Glomerular endothelial cell (primary cell): Measurements from ENCODE around the gene NDUFAF4. TPM values are rescaled to one million over a fixed set of nuclear protein-coding genes. Genes with fewer than 3 reads are reported as not detected.

Experiments used
- DNase-seq: peaks from one replicate; pipeline ENCODE4 v3.0.0-alpha.2; 2011; ENCODE audit warnings: low read depth, low spot score; ENCODE audit errors: extremely low read depth
- total RNA-seq: library from RNA; depleted of rRNA; stranded (reverse); fragments of >200 nt; gene quantifications from 2 replicates; pipeline ENCODE4 v1.2.3, GENCODE V29; 2015

The NDUFAF4 gene
- total RNA-seq: 19.3 and 31.4 TPM in 2 replicates

DNA sequence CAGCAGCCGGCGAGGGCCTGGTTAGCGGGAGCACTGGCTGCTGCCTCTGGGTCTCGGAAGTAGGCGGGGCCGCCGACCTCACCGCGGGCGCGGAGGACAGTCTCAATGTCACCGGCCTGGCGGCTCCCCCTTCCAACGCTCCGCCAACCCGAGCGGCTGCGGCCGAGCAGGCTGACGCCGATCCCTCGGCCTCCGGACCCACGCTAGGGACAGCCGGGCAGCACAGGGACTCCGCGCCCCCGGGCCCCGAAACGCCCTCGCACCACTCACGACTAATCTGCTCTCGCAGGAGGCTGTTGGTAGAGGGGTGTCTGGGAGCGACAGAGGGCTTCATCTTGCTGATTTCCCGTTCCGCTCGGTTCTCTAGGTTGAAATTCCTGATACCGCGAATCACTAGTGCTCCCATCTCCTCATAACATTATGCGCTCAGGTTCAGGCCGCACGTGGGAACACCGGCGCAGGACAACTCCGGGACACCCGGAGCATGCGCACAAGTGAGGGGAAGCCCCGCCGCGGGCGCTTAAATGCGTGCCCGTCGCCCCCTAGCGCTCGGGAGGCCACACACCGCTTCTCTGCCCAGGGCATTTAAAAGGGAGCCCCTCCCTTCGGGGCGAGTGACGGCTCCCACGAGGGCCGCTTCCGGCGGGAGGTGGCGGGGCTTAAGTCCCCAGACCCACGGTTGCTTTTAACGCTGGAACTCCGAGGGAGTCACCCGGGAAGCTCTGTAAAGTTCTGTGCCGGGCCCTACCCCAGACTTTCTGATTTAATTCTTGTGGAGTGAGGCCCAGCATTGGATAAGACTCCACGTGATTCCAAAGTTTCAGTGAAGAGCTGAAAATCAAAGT is at the start of gene NDUFAF4:
TSS of gene NDUFAF4 (minus strand) at position 496 of the 845 bp plus-strand sequence. CDS start at position 406, 90 bp downstream.
- DNase-seq: peak; percentile 51

GRCh38 chr6:96947055-96947454 is 49.4 kb upstream of the NDUFAF4 start:
- DNase-seq: no peak

DNA sequence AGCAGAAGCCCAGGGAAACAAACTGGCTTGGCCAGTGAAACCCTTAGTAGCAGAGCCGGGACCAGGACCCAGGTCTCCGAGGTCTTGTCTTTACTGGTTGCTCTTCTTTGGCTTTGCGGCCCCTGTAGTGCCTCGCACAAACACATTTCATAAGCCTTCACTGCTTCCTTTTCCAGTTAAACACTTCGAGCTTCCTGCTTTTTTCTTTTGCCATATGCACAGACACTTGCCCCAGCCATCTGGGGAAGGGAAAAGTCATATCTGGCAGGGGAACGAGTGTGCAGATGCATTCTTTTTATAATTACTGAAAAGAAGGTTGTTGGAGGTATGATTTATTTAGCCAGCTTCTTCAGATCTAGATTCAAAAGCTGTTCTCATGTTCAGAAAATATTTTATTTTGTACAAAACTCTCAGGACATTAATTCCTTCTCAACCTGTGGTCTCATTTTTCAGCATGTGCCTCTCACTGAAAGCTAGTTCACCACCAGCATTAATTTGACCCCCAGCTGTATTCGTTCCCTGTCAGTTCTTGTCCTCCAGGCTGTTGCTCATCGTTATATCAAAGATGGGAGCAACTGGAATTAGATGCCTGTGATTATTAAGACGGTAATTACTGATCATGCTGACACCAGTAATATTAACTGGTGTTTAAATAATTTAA is 46.0 kb upstream of the NDUFAF4 start:
- DNase-seq: no peak

DNA sequence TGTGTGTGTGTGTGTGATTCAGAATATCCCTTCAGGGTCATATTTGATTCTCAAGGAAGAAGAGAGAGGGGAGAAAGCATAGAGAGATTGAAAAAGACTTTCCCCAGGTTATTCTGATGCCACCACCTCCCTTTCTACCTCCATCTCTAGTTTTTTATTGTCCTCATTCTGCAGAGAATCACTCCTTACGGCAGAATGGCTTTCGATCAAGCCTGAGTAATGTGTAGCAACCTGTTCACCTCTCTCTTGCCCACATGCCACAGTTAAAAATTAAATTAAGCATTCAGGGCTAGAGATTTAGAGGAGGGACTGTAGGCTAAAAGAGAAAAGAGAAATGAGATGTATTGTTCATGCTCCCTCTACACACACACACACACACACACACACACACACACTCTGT is 45.0 kb upstream of the NDUFAF4 start:
- no peak for DNase-seq

DNA sequence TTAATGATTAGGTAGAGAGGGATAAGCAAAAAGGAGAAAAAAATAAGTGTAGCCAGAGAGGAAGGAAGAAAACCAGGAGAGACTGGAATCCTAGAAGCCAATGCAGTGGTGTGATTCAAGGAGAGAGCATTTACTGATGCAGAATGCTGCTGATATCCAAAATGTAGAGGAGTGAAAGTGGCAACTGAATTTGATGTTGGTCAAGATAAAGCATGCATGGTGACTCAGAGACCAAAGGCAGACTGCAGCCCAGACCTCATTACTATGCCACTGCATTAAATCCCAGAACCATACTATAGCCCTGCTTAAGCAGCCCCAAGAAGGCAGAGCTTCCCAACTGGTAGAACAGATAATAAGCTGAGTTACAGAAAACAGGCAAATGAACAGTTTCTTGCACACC is 42.6 kb upstream of the NDUFAF4 start:
- no peak for DNase-seq

- DNase-seq: peak; percentile 37
These were observed 41.5 kb upstream of the NDUFAF4 start for GRCh38 chr6:96939007-96939805.

GRCh38 chr6:96934087-96934486 is 36.4 kb upstream of the NDUFAF4 start:
- no peak for DNase-seq

- no peak for DNase-seq
These were observed 33.5 kb upstream of the NDUFAF4 start for GRCh38 chr6:96931198-96931597.

GRCh38 chr6:96929741-96930140 is 32.0 kb upstream of the NDUFAF4 start:
- no peak for DNase-seq

DNA sequence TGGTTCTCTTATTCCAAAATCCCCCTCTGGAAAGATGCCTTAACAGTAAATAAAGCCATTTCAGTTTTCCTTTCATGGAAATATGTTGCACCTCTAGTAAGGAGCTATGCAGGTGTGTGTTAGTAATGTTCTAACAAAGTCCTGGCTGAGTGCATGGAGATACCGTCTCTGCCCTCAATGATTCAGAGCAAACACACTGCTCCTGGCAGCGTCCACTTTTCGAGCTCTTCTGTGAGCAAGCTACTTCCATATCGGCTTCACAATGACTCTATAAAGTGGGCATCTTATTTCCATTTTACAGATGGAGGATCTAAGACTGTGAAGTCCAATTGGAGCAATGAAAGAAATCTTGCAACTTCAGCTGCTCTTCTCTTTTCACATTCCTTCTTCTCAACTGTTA is 30.0 kb upstream of the NDUFAF4 start:
- no peak for DNase-seq

DNA sequence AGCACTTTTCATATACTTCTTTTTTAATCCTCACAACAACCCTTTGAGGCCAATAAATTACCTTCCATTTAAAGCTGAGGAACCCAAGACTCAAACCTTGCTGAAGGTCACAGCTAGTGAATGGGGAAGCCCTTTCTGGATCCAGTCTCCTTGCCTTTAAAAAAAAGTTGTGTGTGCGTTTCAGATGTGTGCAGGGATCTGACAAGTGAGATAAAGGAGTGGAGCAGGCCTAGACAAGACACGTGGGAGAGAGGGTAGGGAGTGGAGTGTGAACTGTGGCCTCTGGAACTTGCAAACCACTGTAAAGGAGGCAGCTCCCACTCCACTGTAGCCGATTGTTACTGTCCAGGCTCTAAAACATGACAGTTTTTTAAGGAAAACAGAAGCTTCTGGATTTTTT is 28.7 kb upstream of the NDUFAF4 start:
- no peak for DNase-seq

GRCh38 chr6:96925290-96925687 is 27.6 kb upstream of the NDUFAF4 start:
- no peak for DNase-seq

DNA sequence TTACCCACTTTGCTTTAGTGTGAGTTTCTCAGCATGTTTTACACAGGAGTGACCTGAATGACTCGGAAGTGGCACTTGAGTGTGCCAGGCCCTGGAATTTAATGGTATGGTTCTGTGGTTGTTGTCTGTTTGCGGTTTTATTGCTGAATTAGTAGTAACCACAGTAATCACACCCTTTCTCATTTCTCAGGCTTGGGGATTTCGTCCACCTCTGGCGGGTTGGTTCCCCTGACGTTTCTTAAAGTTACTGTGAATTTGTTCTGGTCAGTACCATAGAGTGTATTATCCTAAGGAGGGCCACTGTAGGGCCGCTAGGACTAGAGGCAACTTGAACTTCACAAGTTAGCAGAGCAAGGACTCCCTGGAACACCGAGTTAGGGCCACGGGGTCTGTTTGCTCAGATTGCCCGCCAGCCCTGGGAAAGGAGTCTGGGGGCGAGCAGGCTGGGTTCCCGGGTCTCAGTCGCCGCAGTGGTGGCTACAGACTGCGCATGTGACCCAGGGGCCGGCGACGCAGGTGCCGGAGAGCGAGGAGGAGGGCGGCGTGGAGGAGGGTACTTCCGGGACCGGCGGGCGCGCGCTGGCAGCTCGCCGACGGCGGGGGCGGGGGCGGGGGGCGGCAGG is 26.3 kb upstream of the NDUFAF4 start:
- no peak for DNase-seq

DNA sequence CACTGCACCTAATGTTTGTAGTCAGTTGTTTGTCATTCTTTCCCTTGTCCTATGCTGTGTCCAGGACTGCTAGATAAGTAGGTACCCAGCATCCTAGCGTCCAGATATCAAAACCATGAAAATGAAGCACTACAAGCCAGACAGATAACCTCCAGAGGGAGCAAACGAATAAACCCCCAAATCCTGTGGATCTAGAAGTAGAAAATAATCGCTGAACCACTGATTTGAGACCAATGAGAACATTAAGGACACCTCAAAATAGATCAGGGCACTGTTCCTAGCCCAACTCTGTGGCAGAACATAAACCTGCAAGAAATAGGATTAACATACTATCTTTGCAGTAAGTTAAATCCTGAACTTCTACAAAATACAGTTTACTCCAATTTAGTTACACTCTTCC is 25.7 kb upstream of the NDUFAF4 start:
- DNase-seq: no peak

- DNase-seq: no peak
These were observed 19.4 kb upstream of the NDUFAF4 start for GRCh38 chr6:96917098-96917497.

DNA sequence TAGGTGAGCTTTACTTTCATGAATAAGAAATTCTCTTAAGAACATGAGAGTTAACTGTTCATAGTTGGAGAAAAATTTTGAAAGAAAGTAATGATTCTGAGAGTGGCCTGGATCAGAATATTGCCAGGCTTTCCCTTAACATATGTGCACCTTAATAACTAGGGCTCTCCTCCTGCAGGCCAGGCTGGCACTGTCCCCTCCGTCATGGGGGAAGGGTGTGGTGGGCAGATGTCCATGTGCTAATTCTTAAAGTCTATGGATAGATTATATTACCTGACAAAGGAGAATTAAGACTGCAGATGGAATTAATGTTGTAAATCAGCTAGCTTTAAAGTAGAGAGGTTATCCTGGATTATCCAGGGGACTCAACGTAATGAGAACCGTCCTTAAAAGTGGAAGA is 15.9 kb upstream of the NDUFAF4 start:
- DNase-seq: no peak

- DNase-seq: no peak
These were observed 14.1 kb upstream of the NDUFAF4 start for GRCh38 chr6:96911751-96912150.

GRCh38 chr6:96911171-96911570 is 13.5 kb upstream of the NDUFAF4 start:
- no peak for DNase-seq

DNA sequence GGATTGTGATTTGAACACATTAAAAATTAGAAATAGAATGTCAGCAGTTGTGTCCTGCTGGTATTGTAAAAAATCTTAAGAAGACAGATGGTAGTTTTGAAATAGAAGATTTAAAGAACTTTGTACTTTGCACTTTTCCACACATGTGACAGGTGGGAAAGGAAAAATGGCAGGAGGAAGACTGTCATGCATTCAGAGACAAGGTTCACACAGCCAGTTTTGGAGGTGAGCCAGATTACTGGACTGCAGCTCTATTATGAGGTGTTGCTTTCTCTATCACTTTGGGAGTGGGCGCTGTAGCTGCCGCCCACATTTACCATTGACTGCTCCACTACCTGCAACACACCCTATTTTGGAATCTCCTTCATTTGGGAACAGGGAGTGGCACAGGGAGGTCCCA is 12.1 kb upstream of the NDUFAF4 start:
- no peak for DNase-seq

DNA sequence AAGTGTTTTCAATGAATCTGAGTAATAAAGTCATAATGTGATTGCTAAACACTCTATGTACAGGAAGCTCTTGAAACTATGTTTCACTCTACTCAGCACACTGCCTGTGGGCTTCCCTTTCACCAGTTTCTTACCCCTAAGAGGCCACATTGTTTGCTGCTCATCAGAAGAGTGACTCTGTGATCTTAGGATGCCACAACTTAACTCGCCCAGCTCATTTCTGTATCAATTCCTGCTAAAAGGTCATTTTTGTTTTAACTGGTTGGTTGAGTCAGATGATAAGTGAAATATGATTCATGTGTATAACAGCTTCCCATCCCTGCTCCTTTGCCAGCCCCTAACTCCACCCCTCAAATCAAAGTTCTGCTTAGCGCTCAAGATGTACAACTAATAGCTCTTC is 9.8 kb upstream of the NDUFAF4 start:
- DNase-seq: no peak

GRCh38 chr6:96900873-96901272 is 3.2 kb upstream of the NDUFAF4 start:
- DNase-seq: no peak
